Dermis blood vessel endothelial cell (primary cell): ENCODE data around the gene EPOP. TPM values are rescaled to one million over a fixed set of nuclear protein-coding genes. Genes with fewer than 3 reads are reported as not detected.
"Not testable (repeated sequence)": the region's sequence is repeated elsewhere in the genome, so short reads cannot be mapped to it uniquely, and the experiment has no call there.

ENCODE experiments used
- DNase-seq: peaks from one replicate; pipeline ENCODE4 v3.0.0; 2010
- total RNA-seq: library from RNA; depleted of rRNA; stranded (reverse); fragments of >200 nt; gene quantifications from 2 replicates; pipeline ENCODE4 v1.2.3, GENCODE V29; 2014

EPOP gene
- total RNA-seq, 1 donor from 2014 or later, result 1.2 TPM

DNA sequence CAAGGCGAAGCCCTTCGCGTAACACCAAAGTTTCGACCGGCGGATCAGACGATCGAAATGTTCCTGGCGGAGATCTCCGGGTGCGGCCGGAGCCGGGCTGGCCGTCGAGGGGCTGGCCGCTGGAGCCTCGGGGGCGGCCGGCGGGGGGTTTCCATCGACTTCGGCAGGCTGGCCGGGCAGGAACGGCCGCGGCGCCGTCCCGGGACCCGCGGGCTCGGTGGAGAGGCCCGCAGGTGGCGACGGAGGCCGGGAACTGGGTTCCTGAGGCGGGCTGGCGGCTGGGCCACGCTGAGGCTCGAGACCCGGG is 1.1 kb downstream of the EPOP start:
- peak; percentile 28 for DNase-seq

DNA sequence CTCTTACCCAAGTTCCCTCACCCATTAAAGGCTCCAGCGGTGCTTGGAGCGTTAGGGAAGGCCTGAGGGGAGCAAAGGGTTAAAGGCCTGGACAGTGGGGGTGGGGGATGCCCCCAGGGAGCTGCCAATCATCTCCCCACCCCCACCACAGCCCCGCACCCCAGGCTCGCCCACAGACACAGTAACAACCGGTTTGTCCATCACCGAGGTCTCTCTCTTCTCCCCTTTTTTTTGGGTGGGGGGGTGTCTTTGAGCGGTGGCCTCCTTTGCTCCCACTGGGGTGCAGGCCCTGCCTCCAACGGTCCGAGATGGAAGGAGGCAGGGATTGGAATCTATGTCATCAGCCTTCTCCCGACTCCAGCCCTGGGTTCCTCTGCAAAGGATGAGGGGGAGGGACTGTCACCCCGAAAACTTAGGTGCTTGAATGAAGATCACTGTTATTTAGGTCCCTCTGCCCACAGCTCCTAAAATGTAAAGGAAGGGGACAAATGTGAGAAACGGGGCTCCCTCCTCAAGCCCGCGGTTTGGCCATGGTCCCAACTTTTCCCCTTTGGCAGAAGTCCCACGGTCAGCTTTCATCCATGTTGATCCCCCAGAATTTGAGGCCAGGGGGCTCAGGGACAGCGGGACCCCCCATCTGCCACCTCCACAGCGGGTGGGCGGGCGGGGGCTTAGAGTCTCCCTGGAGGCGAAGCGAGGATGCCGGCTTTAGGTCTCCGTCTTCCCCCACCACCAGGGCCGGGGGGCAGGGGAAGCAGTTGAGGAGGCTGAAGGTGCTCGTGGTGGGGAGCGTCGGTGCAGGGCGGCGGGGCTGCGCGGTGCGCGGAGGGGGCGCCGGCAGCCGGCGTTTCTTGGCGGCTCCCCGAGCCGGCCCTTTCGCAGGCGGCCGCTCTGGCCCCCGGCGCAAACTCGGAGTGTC is 1.7 kb downstream of the EPOP start:
- DNase-seq, result no peak

DNA sequence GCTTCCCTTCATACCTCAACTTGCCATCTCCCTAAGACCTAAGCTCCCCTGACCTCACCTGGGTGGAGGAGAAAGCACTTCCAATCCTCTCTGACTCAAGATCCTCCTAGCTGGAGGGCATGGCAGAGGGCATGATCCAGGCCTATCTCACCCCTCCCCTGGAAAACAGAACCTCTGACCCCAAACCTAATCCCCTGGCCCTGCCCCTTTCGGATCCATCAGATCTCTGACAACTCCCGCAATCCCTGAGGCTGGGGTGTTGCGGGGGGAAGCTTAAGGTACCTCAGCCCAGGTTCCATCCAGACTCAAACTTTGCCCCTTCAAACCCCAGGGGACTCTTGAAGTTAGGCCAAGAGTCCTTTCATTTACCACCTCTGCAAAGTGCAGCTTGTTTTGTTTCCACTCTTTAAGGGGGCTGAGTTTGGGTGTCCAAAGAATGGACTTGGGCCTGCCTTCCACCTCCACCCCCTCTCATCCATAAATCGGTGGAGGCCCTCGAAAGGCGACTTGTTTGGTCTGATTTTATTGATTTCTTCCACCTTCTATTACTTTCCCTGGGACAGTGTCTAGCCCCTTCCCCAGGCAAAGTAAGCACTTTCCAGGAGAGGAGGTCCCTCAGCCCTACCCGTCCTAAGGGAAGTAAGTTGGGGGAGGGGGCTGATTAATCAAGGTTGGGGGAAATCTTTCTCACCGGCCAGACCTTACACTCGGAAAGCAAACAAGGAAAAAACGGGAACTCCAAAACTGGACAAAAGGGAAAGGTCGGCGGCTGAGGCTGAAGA is 2.6 kb downstream of the EPOP start:
- no peak for DNase-seq

DNA sequence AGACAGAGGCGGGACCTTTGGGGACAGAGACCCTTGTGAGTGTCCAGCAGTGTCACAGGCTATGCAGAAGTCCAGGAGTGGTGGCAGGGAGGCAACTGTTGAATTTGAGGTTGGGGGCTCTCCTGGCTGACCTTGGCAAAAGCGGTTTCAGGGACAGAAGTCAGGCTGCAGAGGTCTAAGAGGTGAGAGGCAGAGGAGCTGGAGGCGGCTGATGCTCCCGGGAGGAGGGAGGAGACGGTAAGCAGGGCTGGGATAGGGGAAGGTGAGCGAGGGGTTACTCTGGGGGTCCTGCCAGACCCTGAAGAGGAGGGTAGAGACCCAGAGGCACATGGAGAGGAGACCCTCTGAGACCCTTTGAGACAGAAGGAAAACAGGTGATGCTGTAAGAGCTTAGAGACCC is 5.2 kb downstream of the EPOP start:
- DNase-seq, result no peak

DNA sequence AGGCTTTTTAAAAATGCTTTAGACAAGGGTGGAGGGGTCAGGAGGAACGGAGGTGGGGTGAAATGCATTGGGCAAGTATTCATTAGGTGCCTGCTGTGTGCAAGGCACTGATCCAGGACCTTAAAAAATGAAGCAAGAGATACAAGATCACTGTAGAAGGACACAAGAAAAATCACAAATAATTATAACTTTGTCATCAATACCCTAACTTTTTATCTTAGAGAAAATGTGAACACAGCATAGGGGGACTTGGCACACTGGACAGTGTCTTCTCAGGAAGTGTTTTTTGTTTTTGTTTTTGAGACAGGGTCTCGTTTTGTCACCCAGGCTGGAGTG is 7.0 kb downstream of the EPOP start:
- no peak for DNase-seq

DNA sequence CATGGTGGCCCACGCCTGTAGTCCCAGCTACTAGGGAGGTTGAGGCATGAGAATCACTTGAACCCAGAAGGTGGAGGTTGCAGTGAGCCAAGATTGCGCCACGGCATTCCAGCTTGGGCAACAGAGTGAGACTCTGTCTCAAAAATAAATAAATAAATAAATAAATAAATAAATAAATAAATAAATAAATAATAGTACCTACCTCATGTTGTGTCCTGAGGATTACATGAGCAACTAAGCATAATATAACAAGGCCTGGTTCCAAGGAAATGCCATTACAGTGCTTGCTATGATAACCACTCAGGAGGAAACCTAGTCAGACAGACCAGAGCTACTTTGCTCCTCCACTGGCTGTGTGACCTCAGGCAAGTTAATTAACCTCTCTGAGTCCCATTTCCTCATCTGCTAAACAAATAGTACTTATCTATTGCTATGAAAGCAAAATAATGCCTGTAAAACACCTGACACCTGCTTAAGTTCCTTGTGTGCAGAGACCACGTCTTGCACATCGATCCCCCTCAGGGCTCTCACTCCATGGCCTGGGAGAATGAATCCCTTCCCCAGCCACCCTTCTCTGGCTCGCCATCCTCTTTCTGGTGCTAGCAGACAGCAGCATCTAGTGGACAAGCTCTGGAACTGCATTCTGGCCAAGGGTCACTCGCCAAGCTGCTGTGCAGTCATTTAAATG is 7.5 kb downstream of the EPOP start:
- peak; percentile 84 for DNase-seq

DNA sequence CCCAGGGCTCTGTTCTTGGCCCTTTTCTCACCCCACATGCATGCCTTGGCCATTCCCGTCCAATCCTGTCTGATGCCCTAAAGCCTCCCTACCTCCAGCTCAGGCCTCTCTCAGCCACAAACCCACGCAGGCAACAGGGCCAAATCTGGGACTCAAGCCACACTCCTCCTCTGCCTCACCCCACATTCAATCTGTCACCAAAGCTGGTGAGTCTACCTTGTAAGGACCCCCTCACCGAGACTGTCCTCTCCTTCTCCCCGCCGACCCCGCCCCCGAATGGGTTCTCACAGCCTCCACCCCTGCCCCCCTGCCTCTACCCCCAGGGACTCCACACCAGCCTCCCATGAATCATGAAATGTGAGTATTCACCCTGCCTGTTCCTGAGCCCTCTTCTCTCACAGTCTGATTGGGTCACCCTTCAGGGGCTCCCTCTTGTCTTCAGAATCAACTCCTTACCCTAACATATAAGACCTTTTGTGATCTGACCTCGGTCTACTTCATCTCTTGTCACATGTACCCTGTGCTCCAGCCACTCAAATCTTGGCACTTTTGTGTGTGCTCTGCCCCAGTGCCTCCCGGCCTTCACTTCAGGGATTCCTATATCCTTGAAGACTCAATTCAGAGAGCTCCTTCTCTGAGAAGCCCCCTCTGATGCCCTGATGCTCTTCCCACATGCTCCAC is 10.7 kb downstream of the EPOP start:
- DNase-seq, result no peak

DNA sequence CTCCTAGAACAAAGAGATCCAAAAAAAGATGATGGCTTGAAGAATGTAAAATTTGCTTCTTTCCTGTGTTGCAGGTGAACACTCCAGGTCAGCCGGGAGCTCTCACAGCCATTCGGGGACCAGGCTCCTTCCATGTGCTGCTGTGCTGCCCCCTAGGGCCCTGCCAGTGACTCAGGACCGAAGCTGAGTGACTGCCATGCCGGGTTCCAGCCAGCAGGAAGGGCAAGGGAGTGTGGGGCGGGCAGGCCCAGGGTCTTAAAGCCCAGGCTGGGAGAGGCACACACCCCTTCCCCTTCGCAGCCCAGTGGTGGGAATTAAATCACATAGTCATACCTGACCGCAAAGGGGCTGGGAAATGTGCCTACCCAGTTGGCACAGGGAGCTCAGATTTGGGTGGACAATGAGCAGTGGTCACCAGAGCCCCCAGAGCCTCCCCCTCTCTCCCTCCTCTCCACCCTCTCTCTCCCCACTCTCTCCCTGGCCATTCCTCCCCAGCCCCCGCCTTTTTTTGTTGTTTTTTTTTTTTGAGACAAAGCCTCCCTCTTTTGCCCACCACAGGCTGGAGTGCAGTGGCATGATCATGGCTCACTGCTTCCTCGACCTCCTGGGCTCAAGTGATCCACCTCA is 11.5 kb downstream of the EPOP start:
- DNase-seq, result peak; percentile 75

DNA sequence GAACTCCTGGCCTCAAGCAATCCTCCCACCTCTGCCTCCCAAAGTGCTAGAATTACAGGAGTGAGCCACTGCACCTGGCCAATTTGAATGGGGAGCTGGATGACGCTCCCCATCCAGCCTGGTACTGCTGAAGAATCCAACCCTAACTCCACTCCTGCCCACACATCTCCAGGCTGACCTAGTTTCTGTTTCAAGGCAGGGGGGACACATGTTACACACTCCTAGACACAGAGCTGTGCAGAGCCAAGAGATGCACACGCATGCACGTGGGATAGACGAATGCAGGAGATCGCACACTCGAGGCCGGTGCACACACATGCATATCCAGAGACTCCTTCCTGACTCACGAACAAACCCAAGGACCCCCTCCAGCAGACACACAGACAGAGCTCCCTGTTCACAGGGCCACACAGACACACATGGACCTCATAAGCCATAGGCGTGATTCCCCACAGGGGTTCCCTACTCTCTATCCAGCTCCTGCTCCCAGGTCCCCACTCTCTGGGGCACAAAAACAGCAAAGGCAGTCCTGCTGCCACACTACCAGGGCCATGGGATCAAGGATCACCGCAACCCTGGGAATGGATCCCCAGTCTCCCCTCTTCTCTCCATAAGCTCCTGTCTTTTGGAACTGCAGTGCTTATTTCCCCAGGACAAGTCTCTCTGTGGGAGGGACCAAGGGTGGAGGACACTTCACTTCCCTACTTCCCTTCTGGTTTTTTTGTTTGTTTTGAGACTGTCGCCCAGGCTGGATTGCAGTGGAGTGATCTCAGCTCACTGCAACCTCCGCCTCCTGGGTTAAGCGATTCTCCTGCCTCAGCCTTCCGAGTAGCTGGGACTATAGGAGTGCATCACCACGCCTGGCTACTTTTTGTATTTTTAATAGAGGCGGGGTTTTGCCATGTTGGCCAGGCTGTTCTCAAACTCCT is 14.4 kb downstream of the EPOP start:
- no peak for DNase-seq

DNA sequence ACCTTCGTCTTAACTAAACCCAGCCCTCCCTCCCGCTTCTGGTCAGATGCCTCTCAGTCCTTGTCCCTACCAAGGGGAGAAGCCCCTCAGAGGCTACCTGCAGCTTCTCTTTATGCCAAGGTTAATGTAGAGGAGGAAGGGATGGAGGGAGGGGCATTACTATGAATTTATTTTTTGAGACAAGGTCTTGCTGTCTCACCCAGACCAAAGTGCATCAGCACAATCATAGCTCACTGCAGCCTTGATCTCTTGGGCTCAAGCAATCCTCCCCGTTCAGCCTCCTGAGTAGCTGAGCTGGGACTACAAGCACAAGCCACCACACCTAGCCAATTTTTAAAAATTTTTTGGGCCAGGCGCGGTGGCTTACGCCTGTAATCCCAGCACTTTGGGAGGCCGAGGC is 15.3 kb downstream of the EPOP start:
- no peak for DNase-seq

DNA sequence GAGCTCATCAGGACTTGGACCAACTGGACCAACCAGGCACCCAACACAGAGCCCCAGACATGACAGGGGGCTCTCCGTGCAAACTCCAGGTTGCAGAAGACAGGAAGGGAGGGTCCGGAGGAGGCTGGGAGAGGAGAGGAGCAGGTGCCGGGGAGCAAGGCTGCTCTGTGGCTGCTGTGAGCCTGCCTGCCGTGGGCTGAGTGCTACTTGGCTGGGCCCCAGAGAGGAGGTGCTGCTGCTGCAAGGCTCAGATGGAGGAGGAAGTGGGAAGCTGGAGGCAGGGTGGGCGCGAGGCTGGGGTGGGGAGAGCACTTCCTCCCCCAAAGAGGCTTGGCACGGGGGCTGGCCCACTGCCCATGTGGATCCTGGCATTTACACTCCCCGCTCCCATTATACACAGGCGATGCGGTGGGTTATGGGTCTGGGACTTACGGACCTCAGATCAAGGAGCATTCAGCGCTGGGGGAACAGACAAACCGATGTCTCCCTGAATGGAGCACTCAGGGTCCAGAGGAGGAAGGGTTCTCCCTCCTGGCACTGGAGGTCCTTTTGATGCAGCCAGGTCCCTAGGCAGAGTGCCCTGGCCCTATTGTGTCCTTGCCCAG is 15.9 kb downstream of the EPOP start:
- no peak for DNase-seq

DNA sequence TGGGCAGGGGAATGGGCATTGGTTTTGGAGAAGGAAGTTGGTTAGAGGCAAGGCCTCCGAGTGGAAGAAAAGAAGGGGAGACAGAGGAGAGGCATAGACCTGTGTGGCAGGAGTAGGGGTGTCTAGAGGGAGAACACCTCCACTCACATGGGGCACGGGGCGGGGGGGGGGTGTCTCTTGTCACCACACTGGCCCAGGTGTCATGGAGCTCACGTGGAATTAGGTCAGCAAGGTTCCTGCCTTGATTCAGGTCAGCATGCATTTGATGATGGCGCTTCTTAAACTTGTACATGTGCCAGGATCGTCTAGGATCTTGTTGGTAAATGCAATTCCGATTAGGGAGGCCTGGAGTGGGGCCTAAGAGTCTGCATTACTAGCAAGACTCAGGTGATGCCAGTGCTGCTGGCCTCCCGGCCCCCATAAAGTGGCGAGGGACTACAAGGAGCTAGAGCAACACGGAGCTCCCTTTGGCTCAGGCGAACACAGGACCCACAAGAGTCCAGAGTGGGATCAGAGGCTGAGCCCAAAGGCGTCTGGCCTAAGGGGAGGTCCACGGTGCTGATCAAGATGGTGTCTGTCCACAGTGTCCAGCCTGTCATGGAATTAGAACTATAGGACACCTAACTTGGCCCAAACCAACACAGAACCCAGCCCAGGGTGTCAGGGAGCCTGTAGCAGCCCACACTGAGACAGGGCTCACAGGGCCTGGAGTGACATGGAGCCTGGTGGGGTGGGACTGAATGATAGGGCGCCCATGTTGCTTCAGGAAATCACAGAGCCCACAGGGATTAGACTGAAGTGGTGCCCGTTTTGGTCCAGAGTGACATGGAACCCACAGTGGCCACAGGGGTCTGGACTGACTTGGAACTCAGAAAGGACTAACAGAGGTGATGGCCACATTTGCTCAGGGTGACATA is 16.7 kb downstream of the EPOP start:
- DNase-seq, result no peak

DNA sequence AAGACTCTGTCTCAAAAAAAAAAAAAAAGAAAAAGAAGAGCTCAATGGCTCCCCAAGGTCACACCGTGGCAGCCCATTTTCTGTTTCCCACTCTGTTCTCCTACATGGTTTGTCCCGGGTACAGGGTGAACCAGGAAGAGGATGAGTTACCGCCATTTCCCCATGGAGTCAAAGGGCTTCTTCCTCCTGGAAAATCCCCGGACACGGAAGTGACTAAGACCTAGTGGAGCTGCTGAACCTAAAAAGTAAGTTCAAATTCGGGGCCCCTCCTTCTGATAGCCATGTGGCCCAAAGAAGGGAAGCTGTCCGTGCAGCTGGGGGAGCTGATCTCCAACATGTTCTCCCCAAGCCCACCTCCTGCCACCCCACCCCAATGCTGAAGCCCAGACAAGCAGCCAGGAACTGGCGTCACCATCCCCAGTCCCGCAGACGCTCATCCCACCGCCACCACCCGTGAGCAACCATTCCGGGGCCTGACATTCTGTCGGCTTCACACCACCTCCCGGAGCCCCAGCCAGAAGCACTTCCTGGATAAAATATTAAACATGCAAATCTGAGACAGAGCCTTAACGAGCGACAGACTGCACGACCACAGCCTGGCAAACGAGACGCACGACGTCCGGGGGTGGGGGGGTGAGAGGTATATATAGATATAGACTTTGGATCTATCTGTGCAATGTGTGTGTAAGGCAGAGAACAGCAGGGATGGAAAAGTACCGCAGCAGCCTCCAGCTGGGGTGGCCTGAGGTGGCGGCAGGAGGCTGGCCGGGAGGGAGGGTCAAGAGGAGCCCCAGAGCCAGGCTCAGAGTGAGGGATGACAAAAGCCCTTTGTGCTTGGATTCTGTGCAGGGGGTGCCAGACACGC is 17.6 kb downstream of the EPOP start:
- DNase-seq, result peak; percentile 45

DNA sequence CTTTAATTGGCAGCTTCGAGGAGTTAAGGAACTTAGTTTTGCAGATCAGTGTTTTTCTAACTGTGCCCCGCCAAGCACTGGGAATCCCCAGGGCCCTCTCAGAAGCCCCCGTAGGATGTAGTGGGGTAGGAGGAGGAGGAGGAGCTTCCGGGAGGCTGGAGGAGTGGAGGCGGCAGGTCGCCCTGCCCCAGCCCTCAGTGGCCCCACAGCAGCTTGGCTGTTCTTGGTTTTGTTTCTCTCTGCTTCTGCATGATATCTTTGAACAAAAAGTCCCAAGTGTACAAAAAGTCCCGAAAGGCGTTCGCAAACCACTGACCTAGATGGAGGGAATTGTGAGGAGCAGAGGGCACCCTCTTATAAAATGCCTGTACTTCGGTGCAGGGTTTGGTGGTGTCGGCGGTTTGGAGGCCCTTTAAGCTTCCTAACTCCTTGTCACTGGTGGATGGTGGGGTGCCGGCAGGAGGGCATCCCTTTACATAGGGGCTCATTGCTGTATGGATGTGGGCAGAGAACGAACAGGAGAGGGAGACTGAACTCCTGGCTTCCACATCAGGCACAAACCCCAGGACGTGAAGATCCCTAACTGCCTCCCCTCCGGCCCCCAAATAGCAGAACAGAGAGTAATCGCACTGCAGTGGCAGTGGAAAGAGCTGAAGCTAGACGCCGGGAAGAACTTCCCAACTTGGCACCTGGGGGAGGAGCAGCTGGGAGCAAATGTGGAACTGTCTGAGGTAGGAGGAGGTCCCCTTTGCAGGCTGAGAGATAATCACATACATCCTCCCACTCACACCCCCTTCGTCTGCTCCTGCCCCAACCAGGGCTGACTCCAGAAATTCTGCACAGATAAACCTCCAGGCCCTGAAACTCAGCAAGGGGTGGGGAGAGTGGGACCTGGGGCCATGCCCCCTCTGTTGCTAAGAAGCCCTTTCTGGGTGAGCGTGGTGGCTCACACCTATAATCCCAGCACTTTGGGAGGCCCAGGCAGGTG is 20.1 kb downstream of the EPOP start:
- DNase-seq, result no peak

DNA sequence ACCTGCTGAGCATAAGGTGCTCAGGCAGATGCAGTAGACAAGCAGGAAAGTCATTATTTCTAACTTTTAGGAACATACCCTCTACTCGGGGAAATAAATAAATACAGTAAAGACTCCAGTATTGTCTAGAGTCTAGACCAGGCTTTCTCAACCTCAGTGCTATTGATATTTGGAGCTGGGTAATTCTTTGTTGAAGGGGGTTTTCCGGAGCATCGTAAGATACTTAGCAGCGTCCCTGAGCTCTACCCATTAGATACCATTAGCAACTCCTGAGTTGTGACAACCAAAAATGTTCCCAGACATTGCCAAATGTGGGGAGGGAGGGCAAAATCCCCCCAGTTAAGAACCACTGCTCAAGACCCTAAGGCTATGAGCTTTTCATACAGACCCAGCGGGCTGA is 21.1 kb downstream of the EPOP start:
- DNase-seq, result no peak

DNA sequence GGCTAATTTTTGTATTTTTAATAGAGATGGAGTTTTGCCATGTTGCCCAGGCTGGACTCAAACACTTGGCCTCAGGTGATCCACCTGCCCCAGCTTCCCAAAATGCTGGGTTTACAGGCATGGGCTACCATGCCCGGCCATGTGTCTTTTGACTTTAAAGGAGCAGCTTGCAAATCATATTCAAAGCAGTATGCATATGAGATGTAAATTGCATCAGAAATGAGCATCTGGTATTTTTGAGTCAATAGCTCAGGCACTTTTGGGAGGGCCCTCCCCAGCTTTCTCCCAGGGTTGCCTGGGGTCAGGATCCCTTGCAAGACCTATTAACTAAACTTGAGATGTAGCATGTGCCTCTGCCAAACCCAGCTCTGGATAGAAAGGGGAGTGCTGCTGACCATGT is 21.5 kb downstream of the EPOP start:
- no peak for DNase-seq

DNA sequence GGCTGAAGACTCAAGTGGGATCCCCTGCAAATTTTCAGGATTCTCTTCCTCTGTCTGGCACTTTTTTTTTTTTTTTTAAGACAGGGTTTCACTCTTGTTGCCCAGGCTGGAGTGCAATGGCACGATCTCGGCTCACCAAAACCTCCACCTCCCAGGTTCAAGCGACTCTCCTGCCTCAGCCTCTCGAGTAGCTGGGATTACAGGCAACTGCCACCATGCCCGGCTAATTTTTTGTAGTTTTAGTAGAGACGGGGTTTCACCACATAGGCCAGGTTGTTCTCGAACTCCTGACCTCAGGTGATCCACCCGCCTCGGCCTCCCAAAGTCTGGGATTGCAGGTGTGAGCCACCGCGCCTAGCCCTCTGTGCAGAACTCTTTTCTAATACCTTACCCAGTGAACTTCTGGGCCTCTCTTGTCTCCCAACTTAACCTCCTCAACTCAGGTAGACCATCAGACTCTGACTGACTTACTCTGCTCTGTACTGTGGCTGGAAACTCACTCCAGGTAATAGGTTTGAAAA is 24.0 kb downstream of the EPOP start:
- DNase-seq, result not testable (repeated sequence)
